ENCODE results near the gene ARHGAP42. TPM values are rescaled to one million over a fixed set of nuclear protein-coding genes. Genes with fewer than 3 reads are reported as not detected.

Gene ARHGAP42
- total RNA-seq, 1 donor from 2014 or later, result 25.3 TPM

- Mint-ChIP-seq H3K27ac (no peak overlapping the region), H3K4me3 (ENCODE audit: low read depth) (no peak overlapping the region), H3K4me1 (ENCODE audit: low read depth) (peaks cover 10% of the 10 kb centered on the region)
Measured at GRCh38 chr11:100805506-100806199, 118.6 kb downstream of the ARHGAP42 start.

GRCh38 chr11:100806296-100806695 lies 119.2 kb downstream of the ARHGAP42 start:
- no peak for DNase-seq (ENCODE audit: low spot score, unreplicated experiment)
- no peak for TF ChIP-seq CTCF (IDR thresholded peaks at IDR 0.05; ENCODE audit: unreplicated experiment)
- peaks cover 11% of the 10 kb centered on the region for H3K4me1 Mint-ChIP-seq (ENCODE audit: low read depth)
- H3K4me3 Mint-ChIP-seq (ENCODE audit: low read depth), result no peak overlapping the region
- no peaks in the 10 kb centered on the region for H3K9me3 Mint-ChIP-seq (ENCODE audit: low read depth)
- no peak overlapping the region for H3K27ac Mint-ChIP-seq
- H3K36me3 Mint-ChIP-seq (ENCODE audit: insufficient read depth), result no peaks in the 10 kb centered on the region
- no peaks in the 10 kb centered on the region for H3K27me3 Mint-ChIP-seq

More at GRCh38 chr11:100805506-100806199, 118.6 kb downstream of the ARHGAP42 start:
- Mint-ChIP-seq H3K9me3 (ENCODE audit: low read depth) (no peaks in the 10 kb centered on the region), H3K36me3 (ENCODE audit: insufficient read depth) (no peaks in the 10 kb centered on the region), H3K27me3 (no peaks in the 10 kb centered on the region)
- no peak for TF ChIP-seq CTCF (IDR thresholded peaks at IDR 0.05; ENCODE audit: unreplicated experiment)
- DNase-seq (ENCODE audit: low spot score, unreplicated experiment), result no peak

DNA sequence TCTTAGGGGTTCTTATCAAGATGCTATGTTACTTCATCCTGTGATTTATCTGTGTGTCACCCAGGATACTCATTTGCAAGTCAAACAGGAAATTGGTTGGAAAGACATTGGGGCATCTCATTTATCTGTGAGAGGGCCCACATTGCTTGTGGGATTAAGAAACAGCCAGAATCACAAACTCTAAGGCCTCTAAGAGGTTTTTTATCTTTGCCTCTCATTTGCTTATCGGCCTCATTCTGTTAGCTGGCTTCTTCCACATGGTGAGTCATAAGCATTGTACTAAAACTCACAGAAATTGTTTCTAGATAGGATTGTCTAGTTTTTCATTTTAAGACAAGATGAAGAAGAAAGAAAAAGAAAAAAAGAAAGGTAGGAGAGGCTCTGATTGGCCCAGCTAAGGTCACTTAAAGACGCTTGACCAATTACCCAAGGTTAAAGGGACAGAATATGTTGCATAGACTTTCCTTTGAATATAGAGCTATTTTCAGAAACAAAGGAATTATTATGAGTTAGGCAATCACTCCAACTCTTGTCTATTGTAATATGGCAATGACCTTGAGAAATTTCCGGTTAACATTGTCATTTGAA lies 121.9 kb downstream of the ARHGAP42 start:
- TF ChIP-seq CTCF (IDR thresholded peaks at IDR 0.05; ENCODE audit: unreplicated experiment), result no peak
- H3K36me3 Mint-ChIP-seq (ENCODE audit: insufficient read depth), result no peaks in the 10 kb centered on the region
- DNase-seq (ENCODE audit: low spot score, unreplicated experiment), result no peak
- H3K4me1 Mint-ChIP-seq (ENCODE audit: low read depth), result peaks cover 28% of the 10 kb centered on the region
- H3K27ac Mint-ChIP-seq, result no peak overlapping the region
- H3K4me3 Mint-ChIP-seq (ENCODE audit: low read depth), result no peak overlapping the region
- no peaks in the 10 kb centered on the region for H3K9me3 Mint-ChIP-seq (ENCODE audit: low read depth)
- H3K27me3 Mint-ChIP-seq, result no peaks in the 10 kb centered on the region

GRCh38 chr11:100810146-100810545 lies 123.1 kb downstream of the ARHGAP42 start:
- Mint-ChIP-seq H3K27ac (no peak overlapping the region), H3K27me3 (no peaks in the 10 kb centered on the region), H3K4me1 (ENCODE audit: low read depth) (peaks cover 28% of the 10 kb centered on the region), H3K9me3 (ENCODE audit: low read depth) (peaks cover 3% of the 10 kb centered on the region), H3K36me3 (ENCODE audit: insufficient read depth) (no peaks in the 10 kb centered on the region), H3K4me3 (ENCODE audit: low read depth) (no peak overlapping the region)
- no peak for TF ChIP-seq CTCF (IDR thresholded peaks at IDR 0.05; ENCODE audit: unreplicated experiment)
- no peak for DNase-seq (ENCODE audit: low spot score, unreplicated experiment)

DNA sequence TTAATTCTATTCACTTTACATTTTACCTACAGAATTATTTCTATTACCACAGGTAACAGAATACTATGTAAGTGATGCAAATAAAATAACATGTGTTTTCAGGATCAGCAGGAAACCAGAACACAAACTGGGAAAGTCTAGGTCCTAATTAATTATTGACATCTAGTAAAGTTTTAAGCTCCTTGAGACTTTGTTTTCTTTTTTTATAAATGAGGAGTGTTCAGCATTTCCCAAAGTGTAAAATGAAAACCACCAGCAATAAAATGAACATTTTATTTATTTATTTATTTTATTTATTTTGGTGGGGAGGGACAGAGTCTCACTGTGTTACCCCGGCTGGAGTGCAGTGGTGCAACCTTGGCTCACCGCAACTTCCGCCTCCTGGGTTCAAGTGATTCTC lies 123.6 kb downstream of the ARHGAP42 start:
- peaks cover 1% of the 10 kb centered on the region for H3K36me3 Mint-ChIP-seq (ENCODE audit: insufficient read depth)
- no peak overlapping the region for H3K4me3 Mint-ChIP-seq (ENCODE audit: low read depth)
- H3K9me3 Mint-ChIP-seq (ENCODE audit: low read depth), result peaks cover 6% of the 10 kb centered on the region
- no peaks in the 10 kb centered on the region for H3K27me3 Mint-ChIP-seq
- H3K4me1 Mint-ChIP-seq (ENCODE audit: low read depth), result peaks cover 28% of the 10 kb centered on the region
- no peak for TF ChIP-seq CTCF (IDR thresholded peaks at IDR 0.05; ENCODE audit: unreplicated experiment)
- DNase-seq (ENCODE audit: low spot score, unreplicated experiment), result no peak
- H3K27ac Mint-ChIP-seq, result no peak overlapping the region
